GM21390 (cell line): ENCODE results near the gene PPAN.

Experiments
- ATAC-seq: cut with Tn5 transposase; IDR thresholded peaks from one replicate; pipeline ENCODE4 v1.9.1; 2021; ENCODE audit not compliant: unreplicated experiment

The PPAN gene

GRCh38 chr19:10106100-10106936, at the start of gene PPAN:
PPAN (plus strand) TSS chr19:10106362; CDS start chr19:10106395, 33 bp downstream.
- ATAC-seq: peak; percentile 51

- ATAC-seq: no peak
These were observed 44.3 kb upstream of the PPAN start for GRCh38 chr19:10061717-10062310.

- ATAC-seq: no peak
These were observed 38.0 kb upstream of the PPAN start for GRCh38 chr19:10068205-10068604.

GRCh38 chr19:10069046-10069445, 37.1 kb upstream of the PPAN start:
- no peak for ATAC-seq

- ATAC-seq: no peak
These were observed 35.3 kb upstream of the PPAN start for GRCh38 chr19:10070730-10071446.

- no peak for ATAC-seq
These were observed 32.0 kb upstream of the PPAN start for GRCh38 chr19:10074153-10074552.

- no peak for ATAC-seq
These were observed 29.6 kb upstream of the PPAN start for GRCh38 chr19:10076535-10076934.

GRCh38 chr19:10078329-10078728, 27.8 kb upstream of the PPAN start:
- no peak for ATAC-seq

- no peak for ATAC-seq
These were observed 27.1 kb upstream of the PPAN start for GRCh38 chr19:10079031-10079453.

- no peak for ATAC-seq
These were observed 22.3 kb upstream of the PPAN start for GRCh38 chr19:10083911-10084310.

GRCh38 chr19:10084803-10085202, 21.4 kb upstream of the PPAN start:
- ATAC-seq: no peak

- ATAC-seq: peak; percentile 89
These were observed 20.2 kb upstream of the PPAN start, which contains the start of gene SHFL for GRCh38 chr19:10085641-10086590. SHFL (plus strand) TSS chr19:10086317; CDS start chr19:10086428, 111 bp downstream.

GRCh38 chr19:10086591-10087192, 19.5 kb upstream of the PPAN start:
- ATAC-seq: no peak

GRCh38 chr19:10087296-10088061, 18.7 kb upstream of the PPAN start:
- ATAC-seq: no peak

- no peak for ATAC-seq
These were observed 17.1 kb upstream of the PPAN start for GRCh38 chr19:10088949-10089554.

GRCh38 chr19:10089801-10090375, 16.3 kb upstream of the PPAN start:
- ATAC-seq: no peak

GRCh38 chr19:10091370-10091687, 14.8 kb upstream of the PPAN start:
- no peak for ATAC-seq

- ATAC-seq: no peak
These were observed 14.1 kb upstream of the PPAN start for GRCh38 chr19:10091895-10092641.
